ENCODE measurements around the gene SPINT2. TPM values are rescaled to one million over a fixed set of nuclear protein-coding genes. Genes with fewer than 3 reads are reported as not detected.

Gene SPINT2
- total RNA-seq, 1 experiment from 2014 or later, result not detected

GRCh38 chr19:38218204-38218603 is 46.2 kb upstream of the SPINT2 start:
- H3K4me3 ChIP-seq (ENCODE audit: low read depth, low read length, poor library complexity, severe bottlenecking), result no peak overlapping the region
- ChIA-PET POLR2A (ENCODE audit: low non-redundant PET) (no interaction called here), CTCF (no interaction called here)
- intact Hi-C loops (cut with micrococcal nuclease; ENCODE audit: unreplicated experiment), result no loop called here
- H3K4me1 ChIP-seq (ENCODE audit: insufficient read depth, low read length, poor library complexity, severe bottlenecking), result no peaks in the 10 kb centered on the region
- no peak for DNase-seq (ENCODE audit: low spot score)
- no peaks in the 10 kb centered on the region for H3K9me3 ChIP-seq (ENCODE audit: low read depth, low read length, poor library complexity, severe bottlenecking)
- BruUV-seq (replicated peaks), result no TSS peak
- H3K27me3 ChIP-seq (replicated peaks; ENCODE audit: insufficient read depth, low read depth, low read length, poor library complexity), result no peaks in the 10 kb centered on the region
- H3K36me3 ChIP-seq (ENCODE audit: insufficient read depth, low read length, poor library complexity, severe bottlenecking), result no peaks in the 10 kb centered on the region
- no peak overlapping the region for H3K27ac ChIP-seq (ENCODE audit: low read depth, low read length, poor library complexity, severe bottlenecking)
- TF ChIP-seq EZH2 (IDR thresholded peaks at IDR 0.05; ENCODE audit: borderline replicate concordance, low read depth, low read length, poor library complexity, severe bottlenecking), result no peak
- TF ChIP-seq CTCF (conservative IDR thresholded peaks at IDR 0.05; ENCODE audit: low read depth, low read length), result no peak

DNA sequence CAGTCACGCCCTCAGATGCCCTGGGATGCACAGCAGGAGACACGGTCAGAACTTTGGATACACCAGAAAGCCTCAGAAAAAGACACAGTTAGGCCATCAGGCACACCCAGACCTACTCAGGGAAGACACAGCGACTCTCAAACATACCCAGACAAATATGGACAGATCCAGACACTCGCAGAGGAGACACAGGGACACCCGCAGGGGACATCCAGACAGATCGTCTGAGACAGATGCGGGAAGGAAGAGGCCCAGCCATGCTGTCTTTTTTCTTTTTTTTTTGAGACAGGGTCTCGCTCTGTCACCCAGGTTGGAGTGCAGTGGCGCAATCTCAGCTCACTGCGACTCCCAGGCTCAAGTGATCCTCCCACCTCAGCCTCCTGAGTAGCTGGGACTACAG is 45.2 kb upstream of the SPINT2 start:
- Histone ChIP-seq H3K4me3 (ENCODE audit: low read depth, low read length, poor library complexity, severe bottlenecking) (no peak overlapping the region), H3K36me3 (ENCODE audit: insufficient read depth, low read length, poor library complexity, severe bottlenecking) (no peaks in the 10 kb centered on the region), H3K27ac (ENCODE audit: low read depth, low read length, poor library complexity, severe bottlenecking) (no peak overlapping the region), H3K9me3 (ENCODE audit: low read depth, low read length, poor library complexity, severe bottlenecking) (no peaks in the 10 kb centered on the region), H3K27me3 (replicated peaks; ENCODE audit: insufficient read depth, low read depth, low read length, poor library complexity) (no peaks in the 10 kb centered on the region), H3K4me1 (ENCODE audit: insufficient read depth, low read length, poor library complexity, severe bottlenecking) (no peaks in the 10 kb centered on the region)
- ChIA-PET CTCF (no interaction called here), POLR2A (ENCODE audit: low non-redundant PET) (no interaction called here)
- TF ChIP-seq EZH2 (IDR thresholded peaks at IDR 0.05; ENCODE audit: borderline replicate concordance, low read depth, low read length, poor library complexity, severe bottlenecking) (no peak), CTCF (conservative IDR thresholded peaks at IDR 0.05; ENCODE audit: low read depth, low read length) (no peak)
- BruUV-seq (replicated peaks), result no TSS peak
- intact Hi-C loops (cut with micrococcal nuclease; ENCODE audit: unreplicated experiment), result no loop called here
- DNase-seq (ENCODE audit: low spot score), result no peak

GRCh38 chr19:38221421-38221820 is 43.0 kb upstream of the SPINT2 start:
- POLR2A ChIA-PET (ENCODE audit: low non-redundant PET), result no interaction called here
- Histone ChIP-seq H3K36me3 (ENCODE audit: insufficient read depth, low read length, poor library complexity, severe bottlenecking) (no peaks in the 10 kb centered on the region), H3K27ac (ENCODE audit: low read depth, low read length, poor library complexity, severe bottlenecking) (no peak overlapping the region), H3K27me3 (replicated peaks; ENCODE audit: insufficient read depth, low read depth, low read length, poor library complexity) (no peaks in the 10 kb centered on the region), H3K4me1 (ENCODE audit: insufficient read depth, low read length, poor library complexity, severe bottlenecking) (no peaks in the 10 kb centered on the region), H3K4me3 (ENCODE audit: low read depth, low read length, poor library complexity, severe bottlenecking) (no peak overlapping the region), H3K9me3 (ENCODE audit: low read depth, low read length, poor library complexity, severe bottlenecking) (no peaks in the 10 kb centered on the region)
- no TSS peak for BruUV-seq (replicated peaks)
- no peak for TF ChIP-seq EZH2 (IDR thresholded peaks at IDR 0.05; ENCODE audit: borderline replicate concordance, low read depth, low read length, poor library complexity, severe bottlenecking)
- no peak for TF ChIP-seq CTCF (conservative IDR thresholded peaks at IDR 0.05; ENCODE audit: low read depth, low read length)
- intact Hi-C loops (cut with micrococcal nuclease; ENCODE audit: unreplicated experiment), result loop anchor here (10.0 kb wide), 2 partner anchors 77 to 317 kb away; partner anchors contain the start of genes SIPA1L3 and WDR87
- CTCF ChIA-PET, result no interaction called here
- no peak for DNase-seq (ENCODE audit: low spot score)

Measured in A673 (cell line).